HG03095 (cell line): ENCODE data around the gene SCN1B.

Experiments
- ATAC-seq: cut with Tn5 transposase; IDR thresholded peaks from one replicate; pipeline ENCODE4 v1.9.1; 2021; ENCODE audit warnings: moderate library complexity; ENCODE audit not compliant: unreplicated experiment

Gene SCN1B

GRCh38 chr19:35051796-35052195 lies 21.5 kb downstream of the SCN1B start:
- no peak for ATAC-seq

DNA sequence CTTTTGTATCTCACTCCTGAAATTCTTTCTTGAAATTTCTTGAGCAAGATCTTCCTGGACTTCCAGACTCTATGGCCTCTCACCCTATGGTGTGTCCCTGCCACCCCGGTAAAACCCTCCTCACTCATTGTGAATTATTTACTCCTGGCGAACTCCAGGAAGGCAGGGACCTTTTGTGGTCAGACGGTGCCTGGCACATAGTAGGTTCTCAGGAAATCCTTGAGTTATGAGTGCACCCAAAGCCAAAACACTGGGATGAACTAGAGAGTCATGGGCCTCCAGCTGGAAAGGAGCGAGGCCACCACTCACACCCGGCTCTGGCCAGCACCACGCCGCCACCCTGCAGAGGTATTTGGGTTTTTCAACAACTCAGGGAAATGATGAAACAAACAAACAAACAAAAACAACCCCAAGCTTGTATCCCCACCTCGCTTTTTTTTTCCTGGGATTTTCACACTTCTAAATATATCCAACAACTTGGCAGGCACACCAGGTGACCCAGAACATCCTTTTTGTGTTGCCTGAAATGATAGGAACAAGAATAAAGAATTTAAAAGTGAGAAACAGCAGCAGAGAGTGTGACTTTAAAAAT lies 22.4 kb downstream of the SCN1B start:
- ATAC-seq, result no peak

GRCh38 chr19:35053667-35054293 lies 23.5 kb downstream of the SCN1B start:
- no peak for ATAC-seq

GRCh38 chr19:35054626-35055025 lies 24.4 kb downstream of the SCN1B start:
- ATAC-seq, result no peak

DNA sequence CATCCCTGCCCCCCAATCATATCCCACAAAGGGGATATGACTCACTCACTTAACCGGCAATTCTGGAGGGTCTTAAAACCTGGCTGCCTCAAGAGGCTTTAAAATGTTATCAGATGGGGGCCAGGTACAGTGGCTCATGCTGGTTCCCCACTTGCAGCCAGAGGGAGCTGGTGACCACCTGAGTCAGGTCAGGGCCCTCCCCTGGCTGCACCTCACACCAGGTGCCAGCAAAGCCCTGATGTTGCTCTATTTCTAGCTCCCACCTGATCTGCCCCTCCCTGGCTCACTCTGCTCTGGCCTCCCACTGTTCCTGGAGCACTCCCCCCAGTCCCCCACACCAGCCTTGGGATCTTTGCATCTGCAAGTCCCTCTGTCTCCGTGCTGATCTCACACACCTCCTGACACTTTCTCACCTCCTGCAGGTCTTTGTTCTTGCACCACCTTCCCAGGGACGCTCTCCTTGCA lies 25.5 kb downstream of the SCN1B start:
- no peak for ATAC-seq

DNA sequence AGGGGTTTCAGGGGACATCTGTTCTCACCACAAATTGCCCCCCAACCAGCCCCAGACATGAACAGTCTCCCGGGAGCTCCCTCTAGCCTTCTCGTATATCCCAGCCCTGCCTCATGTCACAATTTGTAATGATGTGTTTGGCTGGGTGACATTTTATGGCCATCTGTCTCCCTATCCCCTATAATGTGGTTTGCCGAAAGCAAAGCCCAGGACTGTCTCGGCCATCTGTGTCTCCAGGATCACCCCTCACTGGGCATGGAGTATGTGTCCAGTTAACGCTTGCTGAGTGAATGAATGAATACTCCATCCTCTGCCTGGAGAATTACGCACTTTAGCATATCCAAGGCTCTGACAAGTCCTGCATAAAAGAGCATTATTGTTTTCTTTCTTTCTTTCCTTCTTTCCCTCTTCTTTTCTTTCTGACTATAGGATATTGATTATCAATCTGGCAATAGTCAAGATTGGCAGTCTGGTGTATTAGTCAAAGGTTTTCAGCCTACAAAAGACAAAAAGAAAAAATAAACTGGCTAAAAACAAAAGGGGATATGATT lies 26.3 kb downstream of the SCN1B start:
- ATAC-seq, result no peak

GRCh38 chr19:35058370-35058769 lies 28.1 kb downstream of the SCN1B start:
- ATAC-seq, result no peak

DNA sequence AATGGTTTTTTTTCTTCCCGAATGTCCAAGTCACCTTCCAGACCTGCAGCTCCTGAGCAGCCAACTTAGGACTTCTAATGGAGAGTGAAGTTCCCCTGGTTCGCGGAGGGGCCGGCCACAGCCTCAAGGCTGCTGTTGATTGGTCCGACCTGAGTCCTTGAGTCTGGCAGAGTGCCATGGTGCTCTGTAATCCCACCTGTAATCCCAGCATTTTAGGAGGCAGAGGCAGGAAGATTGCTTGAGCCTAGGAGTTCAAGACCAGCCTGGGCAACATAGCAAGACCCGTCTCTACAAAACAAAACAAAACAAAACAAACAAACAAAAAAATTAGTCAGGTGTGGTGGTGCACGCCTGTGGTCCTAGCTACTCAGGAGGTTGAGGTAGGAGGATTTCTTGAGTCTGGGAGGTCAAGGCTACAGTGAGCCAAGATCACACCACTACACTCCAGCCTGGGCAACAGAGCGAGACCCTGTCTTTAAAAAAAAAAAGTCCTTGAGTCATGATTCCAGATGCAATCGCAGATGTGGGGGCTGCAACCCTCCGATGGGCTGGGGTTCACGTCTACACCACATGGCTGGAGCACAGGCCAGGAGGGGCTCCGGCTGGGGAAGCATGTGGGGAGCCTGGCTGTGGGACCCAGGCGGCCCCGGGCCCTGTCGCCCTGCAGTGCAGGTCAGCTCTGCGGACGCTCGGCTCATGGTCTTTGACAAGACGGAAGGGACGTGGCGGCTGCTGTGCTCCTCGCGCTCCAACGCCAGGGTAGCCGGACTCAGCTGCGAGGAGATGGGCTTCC lies 28.9 kb downstream of the SCN1B start:
- no peak for ATAC-seq

DNA sequence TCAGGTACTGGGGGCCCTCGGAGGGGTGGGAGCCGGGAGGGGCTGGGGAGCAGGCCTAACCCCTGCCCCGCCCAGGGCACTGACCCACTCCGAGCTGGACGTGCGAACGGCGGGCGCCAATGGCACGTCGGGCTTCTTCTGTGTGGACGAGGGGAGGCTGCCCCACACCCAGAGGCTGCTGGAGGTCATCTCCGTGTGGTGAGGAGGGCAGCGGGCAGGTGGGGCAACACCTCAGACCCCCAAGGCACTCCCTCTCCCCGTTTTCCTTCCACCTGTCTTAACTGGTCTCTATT lies 29.5 kb downstream of the SCN1B start:
- ATAC-seq, result no peak

DNA sequence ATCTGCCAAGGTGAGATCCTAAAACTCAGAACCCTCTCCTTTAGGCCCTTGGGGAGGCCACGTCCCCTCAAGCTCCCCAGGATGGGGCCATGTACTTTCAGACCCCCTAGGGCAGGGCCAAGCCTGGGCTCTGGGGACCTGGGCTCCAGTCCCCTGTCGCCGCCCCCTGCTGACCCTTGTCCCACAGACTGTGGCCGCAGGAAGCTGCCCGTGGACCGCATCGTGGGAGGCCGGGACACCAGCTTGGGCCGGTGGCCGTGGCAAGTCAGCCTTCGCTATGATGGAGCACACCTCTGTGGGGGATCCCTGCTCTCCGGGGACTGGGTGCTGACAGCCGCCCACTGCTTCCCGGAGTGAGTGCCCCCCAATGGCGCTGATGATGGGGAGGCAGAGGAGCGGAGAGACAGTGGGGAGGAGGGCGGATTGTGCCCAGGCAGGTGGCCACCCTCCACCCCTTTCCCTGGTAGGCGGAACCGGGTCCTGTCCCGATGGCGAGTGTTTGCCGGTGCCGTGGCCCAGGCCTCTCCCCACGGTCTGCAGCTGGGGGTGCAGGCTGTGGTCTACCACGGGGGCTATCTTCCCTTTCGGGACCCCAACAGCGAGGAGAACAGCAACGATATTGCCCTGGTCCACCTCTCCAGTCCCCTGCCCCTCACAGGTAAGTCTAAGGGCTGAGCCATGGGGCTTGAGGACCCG lies 30.0 kb downstream of the SCN1B start:
- ATAC-seq, result no peak

DNA sequence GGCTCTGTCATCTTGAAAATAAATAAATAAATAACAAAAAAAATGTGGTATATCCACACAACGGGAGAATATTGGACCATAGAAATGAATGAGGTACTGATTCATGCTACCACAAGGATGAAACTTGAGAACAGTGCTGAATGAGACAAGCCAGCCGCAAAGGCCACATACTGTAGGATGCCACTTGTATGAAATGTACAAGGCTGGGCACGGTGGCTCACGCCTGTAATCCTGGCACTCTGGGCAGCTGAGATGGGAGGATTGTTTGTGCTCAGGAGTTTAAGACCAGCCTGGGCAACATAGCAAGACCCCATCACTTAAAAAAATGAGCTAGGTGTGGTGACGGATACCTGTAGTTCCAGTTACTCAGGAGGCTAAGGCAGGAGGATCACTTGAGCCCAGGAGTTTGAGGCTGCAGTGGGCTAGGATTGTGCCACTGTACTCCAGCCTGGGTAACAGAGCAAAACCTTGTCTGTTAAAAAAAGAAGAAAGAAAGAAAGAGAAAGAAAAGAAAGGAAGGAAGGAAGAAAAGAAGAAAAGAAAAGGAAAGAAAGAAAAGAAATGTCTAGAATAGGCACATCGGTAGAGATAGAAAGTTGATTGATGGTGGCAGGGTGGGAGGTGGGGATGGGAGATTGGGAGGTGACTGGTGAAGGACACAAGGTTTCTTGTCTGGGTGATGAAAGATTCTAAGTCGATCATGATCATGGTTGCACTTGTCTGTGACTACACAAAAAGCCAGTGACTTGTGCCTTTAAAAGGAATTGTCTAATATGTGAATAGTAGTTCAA lies 31.5 kb downstream of the SCN1B start:
- ATAC-seq, result no peak

GRCh38 chr19:35062942-35063341 lies 32.7 kb downstream of the SCN1B start:
- ATAC-seq, result no peak

DNA sequence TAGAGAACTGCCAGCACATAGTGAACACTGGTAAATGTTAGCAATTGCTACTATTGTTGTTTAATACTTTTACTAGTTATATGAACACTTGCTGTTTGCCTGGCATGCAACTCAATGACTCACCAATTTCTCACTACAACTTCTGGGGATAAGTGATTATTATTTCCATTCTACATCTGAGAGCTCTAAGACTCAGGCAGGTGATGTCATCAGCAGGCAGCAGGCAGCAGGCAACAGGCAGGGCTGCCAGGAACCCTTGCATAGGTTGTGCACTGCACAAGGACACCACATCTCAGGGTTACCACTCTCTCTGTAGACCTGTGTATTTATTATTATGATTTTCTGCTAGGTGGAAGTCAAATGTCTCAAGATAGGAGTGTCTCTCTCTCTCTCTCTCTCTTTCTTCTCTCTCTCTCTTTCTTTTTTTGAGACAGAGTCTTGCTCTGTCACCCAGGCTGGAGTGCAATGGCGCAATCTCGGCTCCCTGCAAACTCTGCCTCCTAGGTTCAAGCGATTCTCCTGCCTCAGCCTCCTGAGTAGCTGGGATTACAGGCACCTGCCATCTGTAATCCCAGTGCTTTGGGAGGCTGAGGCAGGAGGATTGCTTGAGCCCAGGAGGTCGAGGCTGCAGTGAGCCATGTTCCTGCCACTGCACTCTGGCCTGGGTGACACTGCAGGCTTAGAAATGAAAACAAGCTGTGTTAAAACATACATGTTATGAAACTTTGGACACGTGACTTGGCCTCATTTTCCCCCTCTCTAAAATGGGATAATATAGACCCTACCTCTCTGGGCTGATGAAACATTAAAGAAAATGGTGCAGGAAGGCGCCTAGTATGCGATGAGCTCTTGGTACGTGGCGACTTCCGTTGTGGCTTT lies 33.9 kb downstream of the SCN1B start:
- ATAC-seq, result no peak

GRCh38 chr19:35065574-35065973 lies 35.3 kb downstream of the SCN1B start:
- ATAC-seq, result no peak

GRCh38 chr19:35066121-35066520 lies 35.9 kb downstream of the SCN1B start:
- ATAC-seq, result no peak

DNA sequence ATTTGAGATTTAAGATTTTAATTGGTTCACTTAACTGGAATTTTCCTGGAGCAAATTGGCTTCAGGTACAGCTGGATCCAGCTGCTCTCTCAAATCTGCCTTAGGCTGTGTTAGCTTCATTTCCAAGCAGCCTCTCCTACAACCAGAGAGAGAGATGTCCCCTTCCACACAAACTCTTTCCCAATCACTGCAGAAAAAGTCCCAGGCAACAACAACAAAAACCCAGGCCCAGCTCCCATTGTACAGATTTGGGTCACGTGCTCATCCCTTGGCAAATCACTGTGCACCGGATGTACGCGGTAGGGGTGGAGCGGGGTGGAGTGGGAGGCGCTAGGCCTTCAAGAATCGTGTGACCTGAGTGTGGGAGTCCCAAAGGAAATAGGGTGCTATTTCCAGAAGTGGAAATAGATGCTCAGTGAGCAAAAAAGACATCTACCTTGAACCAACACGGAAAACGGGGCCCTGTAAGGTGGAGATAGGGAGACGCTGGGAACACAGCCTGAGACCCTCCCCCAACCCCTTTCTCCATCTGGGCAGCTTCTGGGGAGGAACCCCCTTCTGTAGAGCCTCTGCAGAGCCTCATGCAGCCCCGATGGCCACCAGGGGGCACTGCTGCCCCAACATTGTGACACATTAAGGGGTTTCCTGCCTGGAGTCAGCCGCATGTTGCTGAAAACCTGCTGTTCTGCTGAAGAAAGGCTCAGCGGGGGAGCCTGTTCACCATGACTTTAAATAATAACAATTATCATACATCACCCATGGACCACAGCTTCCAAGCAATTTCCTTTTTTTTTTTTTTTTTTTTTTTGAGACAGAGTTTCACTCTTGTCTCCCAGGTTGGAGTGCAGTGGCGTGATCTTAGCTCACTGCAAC lies 36.7 kb downstream of the SCN1B start:
- ATAC-seq, result no peak

GRCh38 chr19:35068941-35069634 lies 38.8 kb downstream of the SCN1B start:
- no peak for ATAC-seq

- ATAC-seq, result no peak
Observed at GRCh38 chr19:35069696-35070095, 39.4 kb downstream of the SCN1B start.
